DND-41 (cell line): ENCODE measurements around the gene SLC51A.

Experiments
- CTCF ChIP-seq: IDR thresholded peaks from 2 replicates; pipeline ENCODE4 v1.5.1; 2012; ENCODE audit warnings: borderline replicate concordance, low read length, moderate library complexity, mild to moderate bottlenecking; ENCODE audit not compliant: poor library complexity, severe bottlenecking; ENCODE audit errors: extremely low read depth
- EZH2 ChIP-seq: IDR thresholded peaks from 3 replicates; pipeline ENCODE4 v1.6.1; 2012; ENCODE audit warnings: borderline replicate concordance, low read depth, mild to moderate bottlenecking, moderate library complexity, low read length, inconsistent platforms; ENCODE audit not compliant: severe bottlenecking

DNA sequence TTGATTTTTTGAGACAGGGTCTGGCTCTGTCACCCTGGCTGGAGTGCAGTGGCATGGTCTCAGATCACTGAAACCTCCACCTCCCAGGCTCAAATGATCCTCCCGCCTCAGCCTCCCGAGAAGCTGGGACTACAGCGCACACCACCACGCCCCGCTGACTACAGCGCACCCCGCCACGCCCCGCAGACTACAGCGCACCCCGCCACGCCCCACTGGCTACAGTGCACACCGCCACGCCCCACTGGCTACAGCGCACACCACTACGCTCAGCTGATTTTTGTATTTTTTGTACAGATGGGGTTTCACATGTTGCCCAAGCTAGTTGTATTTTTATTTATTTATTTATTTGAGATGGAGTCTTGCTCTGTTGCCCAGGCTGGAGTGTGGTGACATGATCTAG lies 35.6 kb downstream of the SLC51A start:
- TF ChIP-seq CTCF = no peak
- no peak for TF ChIP-seq EZH2
